ENCODE results near the gene SNX15.

Gene SNX15

DNA sequence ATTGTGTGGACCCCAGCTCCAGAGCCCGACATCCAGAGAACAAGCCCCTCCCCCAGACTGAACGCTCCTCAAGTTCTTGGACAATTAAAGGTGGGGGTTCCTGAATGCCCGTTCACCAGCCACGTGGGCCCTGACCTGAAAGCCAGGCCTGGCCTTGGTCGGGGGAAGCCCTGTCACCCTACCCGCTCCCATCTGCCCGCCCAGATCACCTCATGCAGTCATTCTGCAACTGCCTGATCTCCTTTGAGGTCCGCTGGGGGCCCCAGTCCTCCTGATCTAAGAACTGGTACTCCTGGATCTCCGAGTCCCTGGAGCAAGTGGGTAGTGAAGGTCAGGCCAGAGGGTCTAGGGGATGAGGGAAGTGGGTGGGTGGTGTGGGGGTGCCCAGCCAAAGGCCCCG is 40.2 kb downstream of the SNX15 start:
- TF ChIP-seq, protein P1, sequence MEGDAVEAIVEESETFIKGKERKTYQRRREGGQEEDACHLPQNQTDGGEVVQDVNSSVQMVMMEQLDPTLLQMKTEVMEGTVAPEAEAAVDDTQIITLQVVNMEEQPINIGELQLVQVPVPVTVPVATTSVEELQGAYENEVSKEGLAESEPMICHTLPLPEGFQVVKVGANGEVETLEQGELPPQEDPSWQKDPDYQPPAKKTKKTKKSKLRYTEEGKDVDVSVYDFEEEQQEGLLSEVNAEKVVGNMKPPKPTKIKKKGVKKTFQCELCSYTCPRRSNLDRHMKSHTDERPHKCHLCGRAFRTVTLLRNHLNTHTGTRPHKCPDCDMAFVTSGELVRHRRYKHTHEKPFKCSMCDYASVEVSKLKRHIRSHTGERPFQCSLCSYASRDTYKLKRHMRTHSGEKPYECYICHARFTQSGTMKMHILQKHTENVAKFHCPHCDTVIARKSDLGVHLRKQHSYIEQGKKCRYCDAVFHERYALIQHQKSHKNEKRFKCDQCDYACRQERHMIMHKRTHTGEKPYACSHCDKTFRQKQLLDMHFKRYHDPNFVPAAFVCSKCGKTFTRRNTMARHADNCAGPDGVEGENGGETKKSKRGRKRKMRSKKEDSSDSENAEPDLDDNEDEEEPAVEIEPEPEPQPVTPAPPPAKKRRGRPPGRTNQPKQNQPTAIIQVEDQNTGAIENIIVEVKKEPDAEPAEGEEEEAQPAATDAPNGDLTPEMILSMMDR (IDR thresholded peaks at IDR 0.05; ENCODE audit: low read depth, low read length) = no peak
- no peak for TF ChIP-seq MAX (IDR thresholded peaks at IDR 0.05; ENCODE audit: low read depth, low read length)
- no peak for TF ChIP-seq POLR2A (IDR thresholded peaks at IDR 0.05; ENCODE audit: extremely low read depth, insufficient read length)
- no peak for TF ChIP-seq MYC (IDR thresholded peaks at IDR 0.05; ENCODE audit: low read depth, low read length)
- no peak overlapping the region for H3K4me3 ChIP-seq (ENCODE audit: low read depth, low read length)
- no peak for DNase-seq (ENCODE audit: low read depth)

GRCh38 chr11:65069217-65069616 is 42.0 kb downstream of the SNX15 start:
- no peak for TF ChIP-seq POLR2A (IDR thresholded peaks at IDR 0.05; ENCODE audit: extremely low read depth, insufficient read length)
- H3K4me3 ChIP-seq (ENCODE audit: low read depth, low read length) = no peak overlapping the region
- peak; percentile 89 for DNase-seq (ENCODE audit: low read depth)

DNA sequence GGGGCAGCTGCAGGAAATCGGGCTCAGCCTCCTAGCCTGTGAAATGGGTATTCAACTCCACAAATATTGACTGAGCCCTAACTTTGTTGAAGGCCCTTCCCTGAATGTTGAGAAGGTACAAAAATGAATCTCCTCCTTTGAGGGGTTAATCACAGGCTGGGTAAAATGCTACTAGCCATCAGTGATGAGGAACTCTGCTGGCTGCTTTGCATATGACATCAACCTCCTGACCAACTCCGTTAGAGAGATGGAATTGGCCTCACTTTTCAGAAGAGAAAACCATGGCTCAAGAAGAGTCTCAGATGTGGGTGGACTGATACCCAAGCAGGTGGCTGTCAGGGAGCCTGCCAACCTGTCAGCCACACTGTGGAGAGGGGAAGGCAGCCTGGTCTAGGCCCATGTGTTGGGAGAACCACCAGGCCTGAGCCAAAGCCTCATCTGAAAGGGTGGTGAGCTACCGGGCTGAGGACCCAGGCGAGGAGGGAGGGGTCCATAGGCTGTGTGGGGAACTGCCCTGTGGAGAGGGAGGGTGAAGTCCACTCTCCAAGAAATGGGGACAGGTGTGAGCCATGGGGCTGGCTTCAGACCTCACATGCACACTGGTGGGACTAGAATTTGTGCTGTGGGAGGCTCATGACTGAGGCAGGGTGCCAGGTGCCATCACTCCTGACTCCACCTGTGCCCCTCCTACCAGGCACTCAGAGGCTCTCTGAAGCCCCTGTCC is 44.8 kb downstream of the SNX15 start:
- no peak overlapping the region for H3K4me3 ChIP-seq (ENCODE audit: low read depth, low read length)
- TF ChIP-seq POLR2A (IDR thresholded peaks at IDR 0.05; ENCODE audit: extremely low read depth, insufficient read length) (no peak), MAX (IDR thresholded peaks at IDR 0.05; ENCODE audit: low read depth, low read length) (no peak), MYC (IDR thresholded peaks at IDR 0.05; ENCODE audit: low read depth, low read length) (no peak)
- TF ChIP-seq, protein P1 (IDR thresholded peaks at IDR 0.05; ENCODE audit: low read depth, low read length) = no peak
- DNase-seq (ENCODE audit: low read depth) = no peak

- no peak for DNase-seq (ENCODE audit: low read depth)
- H3K4me3 ChIP-seq (ENCODE audit: low read depth, low read length) = no peak overlapping the region
- TF ChIP-seq POLR2A (IDR thresholded peaks at IDR 0.05; ENCODE audit: extremely low read depth, insufficient read length) = no peak
- TF ChIP-seq, protein P1 (IDR thresholded peaks at IDR 0.05; ENCODE audit: low read depth, low read length) = no peak
- no peak for TF ChIP-seq MAX (IDR thresholded peaks at IDR 0.05; ENCODE audit: low read depth, low read length)
- no peak for TF ChIP-seq MYC (IDR thresholded peaks at IDR 0.05; ENCODE audit: low read depth, low read length)
These were observed 45.4 kb downstream of the SNX15 start for GRCh38 chr11:65072631-65072966.

DNA sequence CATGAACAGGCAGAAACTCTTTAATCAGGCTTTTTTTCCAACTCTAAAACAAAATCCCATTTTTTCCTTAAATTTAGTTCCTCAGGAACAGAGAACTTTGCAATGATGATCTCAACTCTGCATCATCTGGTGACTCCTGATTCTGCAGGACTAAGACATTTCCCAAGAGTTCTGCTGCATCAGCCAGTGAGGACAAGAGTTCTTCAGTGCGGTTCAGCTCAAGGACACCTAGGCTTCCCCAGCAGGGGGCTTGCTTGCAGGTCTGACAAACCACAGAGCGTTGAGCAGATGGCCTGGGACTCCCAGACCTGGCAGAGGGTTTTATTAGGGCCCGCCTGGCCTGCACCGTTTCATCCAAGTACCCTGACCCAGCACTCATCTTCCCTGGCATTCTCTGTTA is 50.2 kb downstream of the SNX15 start:
- TF ChIP-seq MYC (IDR thresholded peaks at IDR 0.05; ENCODE audit: low read depth, low read length) = no peak
- TF ChIP-seq, protein P1 (IDR thresholded peaks at IDR 0.05; ENCODE audit: low read depth, low read length) = no peak
- TF ChIP-seq MAX (IDR thresholded peaks at IDR 0.05; ENCODE audit: low read depth, low read length) = no peak
- TF ChIP-seq POLR2A (IDR thresholded peaks at IDR 0.05; ENCODE audit: extremely low read depth, insufficient read length) = no peak
- peak; percentile 51 for DNase-seq (ENCODE audit: low read depth)
- no peak overlapping the region for H3K4me3 ChIP-seq (ENCODE audit: low read depth, low read length)

DNA sequence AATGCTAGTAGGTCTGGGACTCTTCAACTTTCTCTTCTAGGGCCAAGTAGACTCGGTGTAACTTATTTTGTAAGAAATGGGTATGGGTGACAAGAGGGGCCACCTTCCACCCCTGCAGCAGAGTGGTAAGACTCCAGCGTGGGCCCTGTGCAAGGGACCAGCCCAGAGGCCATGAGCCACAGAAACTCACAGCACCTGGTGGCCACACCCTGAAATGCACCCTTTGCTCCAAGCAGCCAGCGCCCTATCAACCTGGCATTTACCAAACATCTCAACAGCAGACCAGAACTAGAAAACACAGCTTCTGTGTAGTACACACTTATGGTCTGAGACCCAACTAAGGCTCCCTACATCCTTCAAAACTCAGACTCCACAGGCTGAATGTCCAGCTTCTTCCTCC is 50.9 kb downstream of the SNX15 start:
- peak; percentile 74 for DNase-seq (ENCODE audit: low read depth)
- peak overlapping the region; percentile 10 for H3K4me3 ChIP-seq (ENCODE audit: low read depth, low read length)
- TF ChIP-seq MAX (IDR thresholded peaks at IDR 0.05; ENCODE audit: low read depth, low read length) (peak; percentile 72), POLR2A (IDR thresholded peaks at IDR 0.05; ENCODE audit: extremely low read depth, insufficient read length) (no peak), MYC (IDR thresholded peaks at IDR 0.05; ENCODE audit: low read depth, low read length) (peak; percentile 78)
- TF ChIP-seq, protein P1 (IDR thresholded peaks at IDR 0.05; ENCODE audit: low read depth, low read length) = peak; percentile 69
